Measurements from ENCODE around the gene CEP164.
A peak's percentile ranks its signal among the peaks of the same experiment; 100 is the strongest.
"Not testable (repeated sequence)": the region's sequence is repeated elsewhere in the genome, so short reads cannot be mapped to it uniquely, and the experiment has no call there.

CEP164 gene

GRCh38 chr11:117316197-117316961, 11.3 kb upstream of the CEP164 start, which contains the start of gene BACE1:
Gene BACE1 (minus strand): TSS chr11:117316256. CDS start chr11:117315795, 461 bp downstream.
- H2AFZ ChIP-seq (ENCODE audit: low read depth, low read length) = 0 out of 2 replicates have a peak within 1 kb of the TSS, but pooled peaks have one; percentile 30
- H3K36me3 ChIP-seq (replicated peaks; ENCODE audit: low read depth, low read length) = no peaks in the 10 kb centered on the region
- peaks cover 16% of the 10 kb centered on the region for H3K27me3 ChIP-seq (ENCODE audit: low read depth, low read length)
- H3K4me1 ChIP-seq (ENCODE audit: low read length) = 0 out of 2 replicates have a peak, but pooled peaks cover 7% of the 10 kb centered on the region
- H3K4me2 ChIP-seq (ENCODE audit: low read length) = peak within 1 kb of the TSS; percentile 67
- H3K9ac ChIP-seq (ENCODE audit: low read length) = peak within 1 kb of the TSS; percentile 48; the same call in 1 of the 2 replicates
- peak within 1 kb of the TSS; percentile 74 for H3K4me3 ChIP-seq (ENCODE audit: low read length)
- H3K27ac ChIP-seq (ENCODE audit: low read length) = no peak within 1 kb of the TSS
- H3K79me2 ChIP-seq (ENCODE audit: low read length) = no peaks in the 10 kb centered on the region
- no peaks in the 10 kb centered on the region for H3K9me3 ChIP-seq (ENCODE audit: insufficient read depth, low read length)
- H4K20me1 ChIP-seq (ENCODE audit: insufficient read depth, low read length) = no peaks in the 10 kb centered on the region
- TF ChIP-seq CTCF (IDR thresholded peaks at IDR 0.05; ENCODE audit: low read depth, low read length) (no peak), EZH2phosphoT487 (IDR thresholded peaks at IDR 0.05; ENCODE audit: low read depth) (no peak)

GRCh38 chr11:117318738-117319137, 8.9 kb upstream of the CEP164 start:
- Histone ChIP-seq H3K36me3 (replicated peaks; ENCODE audit: low read depth, low read length) (no peaks in the 10 kb centered on the region), H3K4me3 (ENCODE audit: low read length) (no peak overlapping the region), H3K9ac (ENCODE audit: low read length) (no peak overlapping the region), H3K27me3 (ENCODE audit: low read depth, low read length) (peaks cover 20% of the 10 kb centered on the region), H3K27ac (ENCODE audit: low read length) (no peak overlapping the region), H3K79me2 (ENCODE audit: low read length) (no peaks in the 10 kb centered on the region), H3K4me2 (ENCODE audit: low read length) (no peak overlapping the region), H2AFZ (ENCODE audit: low read depth, low read length) (no peak overlapping the region), H3K4me1 (ENCODE audit: low read length) (0 out of 2 replicates have a peak, but pooled peaks cover 4% of the 10 kb centered on the region), H4K20me1 (ENCODE audit: insufficient read depth, low read length) (no peaks in the 10 kb centered on the region), H3K9me3 (ENCODE audit: insufficient read depth, low read length) (no peaks in the 10 kb centered on the region)
- no peak for TF ChIP-seq CTCF (IDR thresholded peaks at IDR 0.05; ENCODE audit: low read depth, low read length)
- no peak for TF ChIP-seq EZH2phosphoT487 (IDR thresholded peaks at IDR 0.05; ENCODE audit: low read depth)

GRCh38 chr11:117319214-117319840, 8.3 kb upstream of the CEP164 start:
- H3K4me2 ChIP-seq (ENCODE audit: low read length) = no peak overlapping the region
- H3K36me3 ChIP-seq (replicated peaks; ENCODE audit: low read depth, low read length) = no peaks in the 10 kb centered on the region
- H4K20me1 ChIP-seq (ENCODE audit: insufficient read depth, low read length) = no peaks in the 10 kb centered on the region
- H3K27ac ChIP-seq (ENCODE audit: low read length) = no peak overlapping the region
- no peak overlapping the region for H2AFZ ChIP-seq (ENCODE audit: low read depth, low read length)
- H3K4me3 ChIP-seq (ENCODE audit: low read length) = no peak overlapping the region
- no peaks in the 10 kb centered on the region for H3K79me2 ChIP-seq (ENCODE audit: low read length)
- H3K9me3 ChIP-seq (ENCODE audit: insufficient read depth, low read length) = no peaks in the 10 kb centered on the region
- TF ChIP-seq EZH2phosphoT487 (IDR thresholded peaks at IDR 0.05; ENCODE audit: low read depth) (no peak), CTCF (IDR thresholded peaks at IDR 0.05; ENCODE audit: low read depth, low read length) (no peak)
- H3K9ac ChIP-seq (ENCODE audit: low read length) = no peak overlapping the region
- H3K27me3 ChIP-seq (ENCODE audit: low read depth, low read length) = peaks cover 20% of the 10 kb centered on the region
- H3K4me1 ChIP-seq (ENCODE audit: low read length) = 0 out of 2 replicates have a peak, but pooled peaks cover 4% of the 10 kb centered on the region

GRCh38 chr11:117327255-117327566, 443 bp upstream of the CEP164 start:
- H2AFZ ChIP-seq (ENCODE audit: low read depth, low read length); H3K9me3 ChIP-seq (ENCODE audit: insufficient read depth, low read length); H3K36me3 ChIP-seq (replicated peaks; ENCODE audit: low read depth, low read length); H3K27ac ChIP-seq (ENCODE audit: low read length); H4K20me1 ChIP-seq (ENCODE audit: insufficient read depth, low read length); H3K27me3 ChIP-seq (ENCODE audit: low read depth, low read length); H3K79me2 ChIP-seq (ENCODE audit: low read length): not testable (repeated sequence)
- Histone ChIP-seq H3K4me2 (ENCODE audit: low read length) (peak overlapping the region; percentile 50), H3K4me3 (ENCODE audit: low read length) (peak overlapping the region; percentile 80), H3K4me1 (ENCODE audit: low read length) (peaks cover 11% of the 10 kb centered on the region), H3K9ac (ENCODE audit: low read length) (peak overlapping the region; percentile 47)

Measured in OCI-LY3 (cell line).